ENCODE data around the gene DYNC2I2. TPM values are rescaled to one million over a fixed set of nuclear protein-coding genes. Genes with fewer than 3 reads are reported as not detected.
A peak's percentile ranks its signal among the peaks of the same experiment; 100 is the strongest.

Gene DYNC2I2
- total RNA-seq, 1 experiment from 2014 or later: 58.6 TPM

DNA sequence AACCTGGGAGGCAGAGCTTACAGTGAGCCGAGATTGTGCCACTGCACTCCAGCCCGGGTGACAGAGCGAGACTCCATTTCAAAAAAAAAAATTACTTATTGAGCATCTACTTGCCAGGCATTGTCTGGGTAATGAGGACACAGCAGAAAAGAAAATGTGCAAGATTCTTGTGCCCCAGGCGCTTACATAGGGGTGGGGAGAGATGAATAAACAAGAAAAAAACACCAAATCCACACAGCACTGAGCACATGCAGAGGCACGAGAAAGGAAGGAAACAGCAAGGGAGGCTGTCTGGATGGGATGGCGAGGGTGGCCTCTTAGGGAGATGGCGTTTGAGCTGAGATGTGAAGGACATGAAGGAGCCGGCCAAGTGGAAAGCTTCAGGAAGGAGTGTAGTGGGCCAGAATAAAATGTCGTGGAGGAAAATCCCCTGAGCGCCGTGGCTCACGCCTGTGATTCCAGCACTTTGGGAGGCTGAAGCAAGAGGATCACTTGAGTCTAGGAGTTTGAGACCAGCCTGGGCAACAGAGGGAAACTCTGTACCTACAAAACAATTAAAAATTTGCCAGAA lies 13.9 kb downstream of the DYNC2I2 start:
- Histone ChIP-seq H2AFZ (ENCODE audit: low read length) (no peak overlapping the region), H3K23me2 (ENCODE audit: insufficient read length, low read depth, low read length, poor library complexity, severe bottlenecking) (peaks cover 5% of the 10 kb centered on the region), H2BK12ac (ENCODE audit: insufficient read length, low read depth, low read length) (no peak overlapping the region), H4K5ac (ENCODE audit: insufficient read length, low read depth, low read length) (no peak overlapping the region), H3K23ac (ENCODE audit: insufficient read length, low read depth, low read length) (no peak overlapping the region), H4K8ac (replicated peaks; ENCODE audit: insufficient read length, low read depth, low read length) (no peak overlapping the region), H3K79me2 (ENCODE audit: insufficient read depth, low read length) (no peaks in the 10 kb centered on the region), H2BK20ac (ENCODE audit: low read depth, low read length, poor library complexity, severe bottlenecking) (no peak overlapping the region), H3K4ac (ENCODE audit: low read depth, low read length) (no peak overlapping the region), H3K4me1 (ENCODE audit: insufficient read depth, low read length) (no peaks in the 10 kb centered on the region), H3K9ac (ENCODE audit: extremely low read depth, insufficient read length, low read length) (no peak overlapping the region), H4K91ac (ENCODE audit: insufficient read length, low read depth, low read length) (no peak overlapping the region), H3K4me2 (ENCODE audit: insufficient read depth, insufficient read length, low read length) (no peak overlapping the region), H2BK15ac (ENCODE audit: low read depth, low read length) (no peak overlapping the region), H3K27me3 (ENCODE audit: insufficient read depth, low read length) (no peaks in the 10 kb centered on the region), H3K56ac (ENCODE audit: insufficient read length, low read depth, low read length) (no peak overlapping the region), H2AK5ac (ENCODE audit: insufficient read length, low read length) (no peak overlapping the region), H2BK5ac (ENCODE audit: insufficient read length, low read length) (no peak overlapping the region), H3K27ac (ENCODE audit: insufficient read length, low read depth, low read length) (no peak overlapping the region), H3K18ac (ENCODE audit: insufficient read length, low read depth, low read length) (peak overlapping the region; percentile 38), H2BK120ac (ENCODE audit: low read depth, low read length, poor library complexity, severe bottlenecking) (no peak overlapping the region), H3T11ph (ENCODE audit: low read length) (no peak overlapping the region), H3K9me3 (ENCODE audit: control insufficient read depth, low read depth, low read length) (no peaks in the 10 kb centered on the region), H4K20me1 (ENCODE audit: control insufficient read depth, insufficient read depth, insufficient read length) (no peaks in the 10 kb centered on the region), H3K79me1 (ENCODE audit: insufficient read depth, low read depth, low read length, poor library complexity, severe bottlenecking) (peaks cover 2% of the 10 kb centered on the region), H3K14ac (ENCODE audit: insufficient read depth, low read length) (no peak overlapping the region)
- Mint-ChIP-seq H3K4me3 (no peak overlapping the region), H3K9me3 (no peaks in the 10 kb centered on the region), H3K27me3 (ENCODE audit: low read depth) (no peaks in the 10 kb centered on the region), H3K4me1 (0 out of 4 replicates have a peak, but pooled peaks cover 0 to 6% of the 10 kb centered on the region in 2 experiments), H3K27ac (peak overlapping the region in 2 of 3 experiments; percentile 56 to 86; a peak in 4 of 7 replicates), H3K36me3 (ENCODE audit: insufficient read depth in 1 of 3, low read depth in 3 of 3) (peaks cover 10 to 42% (median 25%) of the 10 kb centered on the region in 3 experiments)
- WGBS (ENCODE audit: extremely low coverage, insufficient read length, low lambda C conversion rate): no CpG with 5 or more reads among the region's 12 CpGs
- DNase-seq: no peak
- TF ChIP-seq, protein P1, sequence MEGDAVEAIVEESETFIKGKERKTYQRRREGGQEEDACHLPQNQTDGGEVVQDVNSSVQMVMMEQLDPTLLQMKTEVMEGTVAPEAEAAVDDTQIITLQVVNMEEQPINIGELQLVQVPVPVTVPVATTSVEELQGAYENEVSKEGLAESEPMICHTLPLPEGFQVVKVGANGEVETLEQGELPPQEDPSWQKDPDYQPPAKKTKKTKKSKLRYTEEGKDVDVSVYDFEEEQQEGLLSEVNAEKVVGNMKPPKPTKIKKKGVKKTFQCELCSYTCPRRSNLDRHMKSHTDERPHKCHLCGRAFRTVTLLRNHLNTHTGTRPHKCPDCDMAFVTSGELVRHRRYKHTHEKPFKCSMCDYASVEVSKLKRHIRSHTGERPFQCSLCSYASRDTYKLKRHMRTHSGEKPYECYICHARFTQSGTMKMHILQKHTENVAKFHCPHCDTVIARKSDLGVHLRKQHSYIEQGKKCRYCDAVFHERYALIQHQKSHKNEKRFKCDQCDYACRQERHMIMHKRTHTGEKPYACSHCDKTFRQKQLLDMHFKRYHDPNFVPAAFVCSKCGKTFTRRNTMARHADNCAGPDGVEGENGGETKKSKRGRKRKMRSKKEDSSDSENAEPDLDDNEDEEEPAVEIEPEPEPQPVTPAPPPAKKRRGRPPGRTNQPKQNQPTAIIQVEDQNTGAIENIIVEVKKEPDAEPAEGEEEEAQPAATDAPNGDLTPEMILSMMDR (conservative IDR thresholded peaks at IDR 0.05): no peak
